ENCODE results near the gene ANKRD17.

- TF ChIP-seq, protein P1, sequence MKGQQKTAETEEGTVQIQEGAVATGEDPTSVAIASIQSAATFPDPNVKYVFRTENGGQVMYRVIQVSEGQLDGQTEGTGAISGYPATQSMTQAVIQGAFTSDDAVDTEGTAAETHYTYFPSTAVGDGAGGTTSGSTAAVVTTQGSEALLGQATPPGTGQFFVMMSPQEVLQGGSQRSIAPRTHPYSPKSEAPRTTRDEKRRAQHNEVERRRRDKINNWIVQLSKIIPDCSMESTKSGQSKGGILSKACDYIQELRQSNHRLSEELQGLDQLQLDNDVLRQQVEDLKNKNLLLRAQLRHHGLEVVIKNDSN (IDR thresholded peaks at IDR 0.05): no peak
- TF ChIP-seq TAF1 (IDR thresholded peaks at IDR 0.05; ENCODE audit: low read depth): no peak
Measured at GRCh38 chr4:73036123-73036522, 222.5 kb downstream of the ANKRD17 start.

Measured in Ishikawa (cell line).